Measurements from ENCODE around the gene BTBD2.

The BTBD2 gene

DNA sequence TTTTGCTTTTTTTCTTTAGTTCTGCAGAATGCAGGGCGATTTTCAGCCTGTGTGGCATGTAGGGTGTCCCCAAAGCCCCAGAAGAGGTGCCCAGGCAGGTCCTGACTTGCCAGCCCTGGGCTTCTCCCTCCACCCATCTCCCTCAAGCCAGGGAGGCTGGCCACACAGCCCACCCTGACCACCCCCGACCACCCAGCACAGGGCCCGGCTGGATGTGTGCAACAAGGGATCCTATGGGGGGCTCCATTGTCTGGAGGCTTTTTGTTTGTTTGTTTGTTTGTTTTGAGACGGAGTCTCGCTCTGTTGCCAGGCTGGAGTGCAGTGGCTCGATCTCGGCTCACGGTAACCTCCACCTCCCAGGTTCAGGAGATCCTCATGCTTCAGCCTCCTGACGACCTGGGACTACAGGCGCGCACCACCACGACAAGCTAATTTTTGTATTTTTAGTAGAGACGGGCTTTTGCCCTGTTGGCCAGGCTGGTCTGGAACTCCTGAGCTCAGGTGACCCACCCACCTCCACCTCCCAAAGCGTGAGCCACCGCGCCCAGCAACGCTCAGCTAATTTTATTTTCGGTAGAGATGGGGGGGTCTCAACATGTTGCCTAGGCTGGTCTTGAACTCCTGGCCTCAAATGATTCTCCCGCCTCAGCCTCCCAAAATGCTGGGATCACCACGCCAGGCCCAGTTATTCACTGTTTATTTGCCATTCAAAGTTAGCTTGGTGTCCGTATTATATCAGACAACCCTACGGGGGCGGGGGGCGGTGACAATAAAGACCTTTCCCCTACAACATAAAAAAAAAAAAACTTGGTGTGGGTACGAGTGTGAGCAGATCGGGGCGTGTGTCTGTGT lies 43.3 kb upstream of the BTBD2 start:
- no peak overlapping the region for H2AFZ ChIP-seq (ENCODE audit: low read length)
- no peaks in the 10 kb centered on the region for H4K20me1 ChIP-seq (ENCODE audit: insufficient read depth, low read length)
- no peaks in the 10 kb centered on the region for H3K27me3 ChIP-seq (replicated peaks; ENCODE audit: insufficient read depth, low read length)
- no peaks in the 10 kb centered on the region for H3K36me3 ChIP-seq (replicated peaks; ENCODE audit: insufficient read depth, low read length)
- H3K9ac ChIP-seq (ENCODE audit: low read length): no peak overlapping the region
- peaks cover 28% of the 10 kb centered on the region for H3K4me1 ChIP-seq (ENCODE audit: low read length)
- H3K79me2 ChIP-seq (ENCODE audit: low read length): peaks cover 17% of the 10 kb centered on the region
- no peaks in the 10 kb centered on the region for H3K9me3 ChIP-seq (replicated peaks; ENCODE audit: insufficient read depth, low read length)
- peaks cover 23% of the 10 kb centered on the region for H3F3A ChIP-seq (ENCODE audit: insufficient read depth, low read length)
- no peak for DNase-seq
- no peaks in the 10 kb centered on the region for H3K9me2 ChIP-seq (replicated peaks; ENCODE audit: insufficient read depth, low read length)
- TF ChIP-seq EZH2 (optimal IDR thresholded peaks at IDR 0.05; ENCODE audit: low read depth, low read length): no peak
- no peak for TF ChIP-seq CTCF (IDR thresholded peaks at IDR 0.05; ENCODE audit: low read length)
- no peak for TF ChIP-seq EZH2phosphoT487 (IDR thresholded peaks at IDR 0.05; ENCODE audit: low read length)
- H3K27ac ChIP-seq (ENCODE audit: low read length): no peak overlapping the region
- H3K4me3 ChIP-seq (ENCODE audit: low read length): no peak overlapping the region
- no peak overlapping the region for H3K4me2 ChIP-seq (ENCODE audit: low read depth, low read length)

GRCh38 chr19:2057484-2058469 lies 42.3 kb upstream of the BTBD2 start:
- TF ChIP-seq EZH2 (optimal IDR thresholded peaks at IDR 0.05; ENCODE audit: low read depth, low read length): no peak
- Histone ChIP-seq H3K9me3 (replicated peaks; ENCODE audit: insufficient read depth, low read length) (no peaks in the 10 kb centered on the region), H3K36me3 (replicated peaks; ENCODE audit: insufficient read depth, low read length) (no peaks in the 10 kb centered on the region), H3K4me3 (ENCODE audit: low read length) (no peak overlapping the region), H3K9ac (ENCODE audit: low read length) (no peak overlapping the region), H3K27ac (ENCODE audit: low read length) (no peak overlapping the region), H3K27me3 (replicated peaks; ENCODE audit: insufficient read depth, low read length) (no peaks in the 10 kb centered on the region), H3F3A (ENCODE audit: insufficient read depth, low read length) (peaks cover 23% of the 10 kb centered on the region; the same call in 1 of the 2 replicates), H3K9me2 (replicated peaks; ENCODE audit: insufficient read depth, low read length) (no peaks in the 10 kb centered on the region), H2AFZ (ENCODE audit: low read length) (no peak overlapping the region), H3K4me1 (ENCODE audit: low read length) (peaks cover 28% of the 10 kb centered on the region), H4K20me1 (ENCODE audit: insufficient read depth, low read length) (no peaks in the 10 kb centered on the region), H3K4me2 (ENCODE audit: low read depth, low read length) (no peak overlapping the region), H3K79me2 (ENCODE audit: low read length) (peaks cover 17% of the 10 kb centered on the region)
- no peak for DNase-seq

DNA sequence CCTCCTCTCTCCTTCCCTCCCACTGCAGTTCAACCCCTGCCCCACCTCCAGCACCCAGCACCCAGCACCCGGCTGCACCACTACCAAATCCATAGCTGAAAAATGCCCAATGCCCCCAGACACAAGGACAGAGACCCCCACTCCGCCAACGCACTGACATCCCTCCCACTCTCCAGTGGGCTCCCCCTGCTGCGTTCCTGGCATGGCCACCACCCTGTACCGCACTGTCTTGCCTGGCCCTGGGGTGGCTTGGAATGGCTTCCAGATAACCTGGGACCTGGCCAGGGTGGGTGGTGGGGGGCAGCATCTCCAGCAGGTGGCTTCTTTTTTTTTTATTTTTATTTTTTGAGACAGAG lies 41.3 kb upstream of the BTBD2 start:
- Histone ChIP-seq H2AFZ (ENCODE audit: low read length) (no peak overlapping the region), H3K4me3 (ENCODE audit: low read length) (no peak overlapping the region), H3K9me3 (replicated peaks; ENCODE audit: insufficient read depth, low read length) (no peaks in the 10 kb centered on the region), H4K20me1 (ENCODE audit: insufficient read depth, low read length) (no peaks in the 10 kb centered on the region), H3K9me2 (replicated peaks; ENCODE audit: insufficient read depth, low read length) (no peaks in the 10 kb centered on the region), H3F3A (ENCODE audit: insufficient read depth, low read length) (peaks cover 20% of the 10 kb centered on the region; the same call in 1 of the 2 replicates), H3K36me3 (replicated peaks; ENCODE audit: insufficient read depth, low read length) (no peaks in the 10 kb centered on the region), H3K9ac (ENCODE audit: low read length) (no peak overlapping the region), H3K4me2 (ENCODE audit: low read depth, low read length) (no peak overlapping the region), H3K27me3 (replicated peaks; ENCODE audit: insufficient read depth, low read length) (no peaks in the 10 kb centered on the region), H3K79me2 (ENCODE audit: low read length) (peaks cover 13% of the 10 kb centered on the region), H3K27ac (ENCODE audit: low read length) (no peak overlapping the region), H3K4me1 (ENCODE audit: low read length) (peaks cover 29% of the 10 kb centered on the region)
- TF ChIP-seq EZH2 (optimal IDR thresholded peaks at IDR 0.05; ENCODE audit: low read depth, low read length) (no peak), EZH2phosphoT487 (IDR thresholded peaks at IDR 0.05; ENCODE audit: low read length) (no peak), CTCF (IDR thresholded peaks at IDR 0.05; ENCODE audit: low read length) (no peak)
- DNase-seq: no peak

Data from MM.1S (cell line).